ENCODE results near the gene KIF20B.
A peak's percentile ranks its signal among the peaks of the same experiment; 100 is the strongest.
"Not testable (repeated sequence)": the region's sequence is repeated elsewhere in the genome, so short reads cannot be mapped to it uniquely, and the experiment has no call there.

Gene KIF20B

GRCh38 chr10:89782470-89782869, 81.1 kb downstream of the KIF20B start:
- ATAC-seq: no peak

- ATAC-seq: no peak
These were observed 82.0 kb downstream of the KIF20B start for GRCh38 chr10:89783406-89783805.

- no peak for ATAC-seq
These were observed 83.7 kb downstream of the KIF20B start for GRCh38 chr10:89785095-89785494.

GRCh38 chr10:89789188-89789877, 87.9 kb downstream of the KIF20B start:
- no peak for ATAC-seq

- ATAC-seq: no peak
These were observed 90.8 kb downstream of the KIF20B start for GRCh38 chr10:89792187-89792586.

GRCh38 chr10:89793649-89794254, 92.4 kb downstream of the KIF20B start:
- ATAC-seq: peak; percentile 68

GRCh38 chr10:89795840-89796239, 94.5 kb downstream of the KIF20B start:
- ATAC-seq: no peak

GRCh38 chr10:89798092-89798491, 96.7 kb downstream of the KIF20B start:
- peak in 1 of 2 donors; percentile 20 for ATAC-seq

GRCh38 chr10:89799573-89799972, 98.2 kb downstream of the KIF20B start:
- no peak for ATAC-seq

GRCh38 chr10:89805599-89806013, 104.2 kb downstream of the KIF20B start:
- peak; percentile 87 to 92 for ATAC-seq

- no peak for ATAC-seq
These were observed 107.5 kb downstream of the KIF20B start for GRCh38 chr10:89808842-89809241.

GRCh38 chr10:89809766-89810165, 108.4 kb downstream of the KIF20B start:
- no peak for ATAC-seq

- no peak for ATAC-seq
These were observed 109.6 kb downstream of the KIF20B start for GRCh38 chr10:89810908-89811525.

GRCh38 chr10:89813546-89813945, 112.2 kb downstream of the KIF20B start:
- ATAC-seq: no peak

- ATAC-seq: no peak
These were observed 112.9 kb downstream of the KIF20B start for GRCh38 chr10:89814278-89814677.

- no peak for ATAC-seq
These were observed 113.9 kb downstream of the KIF20B start for GRCh38 chr10:89815049-89815853.

- not testable (repeated sequence) for ATAC-seq
These were observed 117.6 kb downstream of the KIF20B start for GRCh38 chr10:89819008-89819407.
